Stimulated activated CD4-positive, alpha-beta T cell treated with anti-CD3 and anti-CD28 coated beads, Interleukin-12 subunit alpha, Interleukin-12 subunit beta, amount 100 ng/mL, for 4 hours (primary cell): Measurements from ENCODE around the gene ERN1.
"Not testable (repeated sequence)": the region's sequence is repeated elsewhere in the genome, so short reads cannot be mapped to it uniquely, and the experiment has no call there.

Experiments
- DNase-seq: peaks from one replicate; pipeline ENCODE4 v3.0.0-alpha.2; 2020

ERN1 gene

DNA sequence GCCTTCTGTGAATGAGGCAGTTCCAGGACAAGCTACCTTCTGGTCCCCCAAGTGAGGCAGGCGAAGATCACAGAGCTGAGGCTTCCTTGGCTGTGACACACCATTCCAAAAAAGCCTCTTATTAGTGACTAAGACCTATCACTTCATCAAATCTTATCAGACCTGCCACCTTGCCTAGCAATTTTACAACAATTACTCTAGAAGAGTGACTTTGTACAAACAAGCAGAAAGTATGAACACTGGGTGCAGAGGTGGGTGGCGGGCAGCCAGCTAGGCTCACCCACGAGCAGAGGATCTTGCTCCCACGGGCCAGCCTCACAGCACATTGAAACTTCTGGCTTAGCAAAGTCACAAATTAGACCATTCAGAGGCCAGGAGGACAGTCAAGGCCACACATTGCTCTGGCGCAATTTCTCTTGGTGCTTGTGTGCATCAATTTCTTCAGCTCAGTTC is 107.3 kb downstream of the ERN1 start:
- DNase-seq = no peak

DNA sequence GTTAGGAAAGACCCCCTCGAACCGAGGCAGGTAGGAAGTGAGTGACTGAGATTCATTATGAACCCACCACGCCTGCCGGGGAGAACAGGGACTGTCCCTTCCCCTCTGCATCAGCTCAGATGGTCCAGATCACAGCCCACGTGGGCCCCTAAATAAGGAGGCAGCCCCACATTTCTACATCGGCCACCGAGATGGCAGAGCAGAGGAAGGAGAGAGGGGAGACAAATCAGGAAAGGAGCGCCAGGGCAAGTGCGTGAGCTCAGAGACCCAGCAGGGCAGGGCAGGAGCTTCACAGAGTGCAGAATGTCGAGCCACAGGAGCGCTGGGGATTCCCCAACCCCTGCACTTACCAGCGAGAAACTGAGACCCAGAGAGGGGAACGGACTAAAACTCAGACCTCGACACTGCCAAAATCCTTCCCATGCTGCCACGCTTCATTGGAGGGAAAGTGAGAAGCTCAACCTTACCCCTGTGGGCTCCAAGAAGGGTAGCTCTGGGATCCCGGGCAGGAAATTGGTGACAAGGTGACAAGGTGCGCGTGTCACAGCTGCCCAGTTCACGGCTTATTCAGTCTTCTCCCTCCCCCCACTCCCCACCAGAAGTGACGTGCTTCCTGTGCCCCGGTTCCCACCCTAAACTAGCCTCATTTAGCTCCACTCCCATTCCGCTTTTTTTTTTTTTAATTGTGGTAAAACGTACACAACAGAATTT is 109.7 kb downstream of the ERN1 start, which contains the start of gene ICAM2:
TSS of gene ICAM2 (minus strand) at position 578 of the 711 bp plus-strand sequence. CDS start 13,942 bp downstream, outside the sequence.
- peak; percentile 70 for DNase-seq

DNA sequence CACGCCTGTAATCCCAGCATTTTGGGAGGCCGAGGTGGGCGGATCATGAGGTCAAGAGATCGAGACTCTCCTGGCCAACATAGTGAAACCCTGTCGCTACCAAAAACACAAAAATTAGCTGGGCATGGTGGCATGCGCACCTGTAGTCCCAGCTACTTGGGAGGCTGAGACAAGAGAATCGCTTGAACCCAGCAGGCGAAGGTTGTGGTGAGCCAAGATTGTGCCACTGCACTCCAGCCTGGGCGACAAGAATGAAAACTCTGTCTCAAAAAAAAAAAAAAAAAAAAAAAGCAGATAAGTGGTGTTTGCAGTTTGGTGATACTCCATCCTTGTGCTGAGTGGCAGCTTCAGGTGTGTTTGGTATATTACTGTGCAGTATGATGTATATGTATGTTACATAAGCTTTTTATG is 110.4 kb downstream of the ERN1 start:
- not testable (repeated sequence) for DNase-seq

DNA sequence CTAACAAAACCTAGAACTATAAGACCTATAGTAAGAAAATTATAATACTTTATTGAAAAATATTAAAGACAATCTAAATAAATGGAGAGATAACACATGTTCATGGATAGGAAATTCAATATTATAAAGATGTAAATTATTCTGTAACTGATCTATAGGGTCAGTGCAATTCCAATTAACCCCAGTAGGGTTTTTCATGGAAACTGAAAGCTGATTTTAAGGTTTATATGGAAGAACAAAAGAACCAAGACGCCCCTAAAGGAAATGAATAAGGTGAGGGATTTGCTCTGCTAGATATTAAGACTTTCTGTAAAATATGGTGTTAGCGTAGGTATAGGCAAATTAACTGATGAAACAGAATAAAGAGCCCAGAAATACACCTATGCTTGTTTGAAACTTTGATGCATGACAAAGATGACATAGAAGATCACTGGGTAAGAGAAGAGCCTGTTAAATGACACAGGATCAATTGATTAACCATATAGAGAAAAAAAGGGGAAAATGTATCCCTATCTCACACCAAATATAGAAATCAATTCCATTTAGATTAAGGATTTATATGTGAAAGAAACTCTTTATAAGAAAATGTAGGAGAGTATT is 112.5 kb downstream of the ERN1 start:
- no peak for DNase-seq

DNA sequence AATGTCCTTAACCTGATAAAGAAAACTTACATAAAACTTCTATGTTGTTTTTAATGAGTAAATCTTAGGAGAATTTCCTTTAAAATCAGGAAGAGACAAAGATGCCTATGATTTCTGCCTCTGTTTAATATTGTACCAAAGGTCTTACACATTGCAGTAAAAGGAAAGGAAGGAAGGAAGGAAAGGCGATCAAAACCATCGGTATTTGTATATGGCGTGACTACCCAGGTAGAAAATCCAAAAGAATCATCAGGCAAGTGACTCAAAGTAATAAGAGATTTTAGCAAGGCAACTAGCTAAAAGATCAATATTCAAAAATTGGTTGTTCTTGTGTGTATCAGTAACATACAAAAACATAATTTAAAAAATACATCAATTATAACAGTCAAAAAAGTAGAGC is 113.0 kb downstream of the ERN1 start:
- no peak for DNase-seq

DNA sequence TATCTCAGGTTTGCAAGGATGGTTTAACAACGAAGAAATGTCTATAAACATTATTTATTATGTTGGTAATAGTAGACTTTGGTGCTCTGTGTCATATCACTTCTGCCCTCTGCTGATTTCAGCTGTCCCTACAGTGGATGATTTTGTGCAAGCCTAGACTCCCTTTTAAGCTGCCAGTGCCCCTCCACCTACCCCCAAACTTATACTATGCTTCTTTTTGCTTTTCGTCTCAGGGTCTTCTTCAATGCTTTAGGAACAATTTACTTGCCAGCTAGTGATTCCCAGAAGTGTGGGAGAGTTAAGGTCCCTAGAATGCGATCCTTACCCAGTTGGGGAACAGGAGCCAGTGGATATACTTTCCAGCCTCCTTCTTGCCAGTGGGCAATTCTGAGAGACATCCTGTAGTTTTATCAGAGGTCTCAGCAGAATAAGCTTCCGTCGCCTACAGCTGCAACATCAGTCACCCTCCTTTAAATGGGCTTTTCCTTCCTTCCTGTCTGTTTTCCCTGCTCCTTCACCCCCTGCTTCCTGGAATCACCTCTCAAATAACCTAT is 113.6 kb downstream of the ERN1 start:
- no peak for DNase-seq

DNA sequence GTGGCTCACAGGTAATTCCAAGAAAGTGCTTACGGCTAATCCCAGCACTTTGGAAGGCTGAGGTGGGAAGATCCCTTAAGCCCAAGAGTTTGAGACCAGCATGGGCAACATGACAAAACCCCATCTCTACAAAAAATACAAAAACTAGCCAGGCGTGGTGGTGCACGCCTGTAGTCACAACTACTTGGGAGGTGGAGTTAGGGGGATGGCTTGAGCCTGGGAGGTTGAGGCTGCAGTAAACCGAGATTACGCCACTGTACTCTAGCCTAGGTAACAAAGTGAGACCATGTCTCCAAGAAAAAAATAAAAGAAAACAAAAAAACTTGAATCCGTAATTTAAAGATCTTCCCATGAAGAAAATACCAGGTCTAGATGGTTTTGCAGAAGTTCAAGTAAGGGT is 114.5 kb downstream of the ERN1 start:
- DNase-seq = no peak

DNA sequence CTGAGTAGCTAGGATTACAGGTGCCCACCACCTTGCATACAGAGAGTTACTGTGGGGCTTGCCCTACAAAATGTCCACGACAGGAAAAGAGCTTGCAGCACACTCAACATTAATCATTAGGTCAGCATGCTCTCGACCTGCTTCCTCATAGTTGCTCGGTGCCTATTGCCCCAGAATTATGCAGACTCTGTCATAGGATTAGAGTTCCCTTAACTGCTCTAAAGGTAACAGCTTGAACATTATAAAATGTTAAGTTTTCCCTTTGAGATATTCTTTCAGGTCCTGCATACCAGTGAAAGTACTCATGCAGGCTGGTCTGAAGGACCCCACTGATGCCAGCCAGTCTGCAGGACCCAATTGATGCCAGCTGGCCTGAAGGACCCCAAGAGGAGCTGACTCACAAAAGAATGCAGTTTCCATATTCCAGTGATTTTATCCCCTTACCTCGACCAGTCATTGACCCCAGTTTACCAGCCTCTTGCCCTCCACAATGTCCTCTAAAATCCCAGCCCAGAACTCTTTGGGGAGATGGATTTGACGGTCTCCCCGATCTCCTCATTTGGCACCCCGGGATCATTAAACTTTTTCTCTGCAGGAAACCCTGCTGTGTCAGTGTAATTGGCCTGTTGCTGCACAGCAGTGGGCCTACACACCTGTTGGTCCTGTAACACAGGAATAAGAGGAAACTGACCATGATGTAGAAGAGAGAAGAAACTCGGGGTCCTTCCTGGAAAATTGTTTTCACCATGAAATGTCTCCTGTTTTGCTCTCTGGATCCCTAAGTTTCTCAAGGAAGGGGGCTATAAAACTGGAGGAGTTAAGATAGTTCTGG is 120.2 kb downstream of the ERN1 start:
- no peak for DNase-seq

DNA sequence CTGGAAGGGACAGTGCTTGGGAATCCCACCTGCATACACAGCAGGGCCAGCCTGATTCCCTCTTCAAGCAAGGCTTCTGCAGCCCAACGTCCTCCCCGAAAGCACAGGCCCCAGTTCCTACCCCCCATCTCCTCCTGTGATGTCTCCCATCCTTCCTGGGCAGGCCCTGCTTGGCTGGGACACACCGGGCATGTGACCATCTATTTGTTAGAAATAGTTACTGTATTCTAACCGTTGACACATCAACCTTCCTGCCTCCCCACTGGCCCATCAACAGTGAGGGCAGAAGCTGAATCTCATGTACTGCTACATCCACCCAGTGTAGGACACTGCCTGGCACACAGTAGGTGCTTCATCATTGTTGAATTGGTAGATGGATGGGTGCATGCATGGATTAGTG is 121.1 kb downstream of the ERN1 start:
- DNase-seq = no peak

DNA sequence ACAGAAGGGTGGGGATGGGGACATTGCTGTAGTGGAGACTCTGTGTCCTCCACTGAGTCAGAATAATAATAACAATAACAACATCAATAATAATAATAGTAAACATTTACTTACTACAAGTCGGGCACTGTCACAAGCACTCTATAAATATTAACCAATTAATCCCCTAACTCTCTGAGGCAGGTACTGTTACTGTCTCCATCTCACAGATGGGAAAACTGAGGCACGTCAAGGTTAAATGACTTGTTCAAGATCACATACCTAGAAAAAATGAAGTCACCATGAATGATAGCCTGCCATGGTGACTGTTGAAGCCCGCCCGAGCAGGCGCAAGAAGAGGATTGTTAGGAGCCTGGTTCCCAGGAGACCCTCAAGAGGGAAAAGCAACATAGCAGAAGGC is 121.6 kb downstream of the ERN1 start:
- DNase-seq = no peak

DNA sequence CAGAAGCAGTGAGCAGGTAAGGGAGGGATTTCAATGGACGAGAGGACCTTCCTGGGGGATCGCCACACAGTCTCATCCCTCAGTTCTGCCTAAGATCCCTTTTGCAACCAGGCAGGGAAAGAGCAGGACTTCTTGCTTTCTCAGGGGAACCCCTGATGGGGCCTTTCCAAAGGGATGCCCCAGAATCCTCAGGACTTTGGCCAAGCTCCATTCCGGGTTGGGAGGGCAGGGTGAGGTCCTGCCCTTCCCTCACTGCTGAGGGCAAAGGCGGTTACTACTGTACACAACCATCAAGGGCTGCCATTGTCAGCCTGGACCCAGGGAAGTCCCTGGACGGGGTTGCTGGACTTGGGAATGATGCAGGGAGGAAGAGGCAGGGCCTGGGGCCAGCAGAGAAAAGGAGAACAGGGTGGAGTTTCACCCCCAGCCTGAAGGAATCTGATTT is 122.1 kb downstream of the ERN1 start:
- DNase-seq = no peak

DNA sequence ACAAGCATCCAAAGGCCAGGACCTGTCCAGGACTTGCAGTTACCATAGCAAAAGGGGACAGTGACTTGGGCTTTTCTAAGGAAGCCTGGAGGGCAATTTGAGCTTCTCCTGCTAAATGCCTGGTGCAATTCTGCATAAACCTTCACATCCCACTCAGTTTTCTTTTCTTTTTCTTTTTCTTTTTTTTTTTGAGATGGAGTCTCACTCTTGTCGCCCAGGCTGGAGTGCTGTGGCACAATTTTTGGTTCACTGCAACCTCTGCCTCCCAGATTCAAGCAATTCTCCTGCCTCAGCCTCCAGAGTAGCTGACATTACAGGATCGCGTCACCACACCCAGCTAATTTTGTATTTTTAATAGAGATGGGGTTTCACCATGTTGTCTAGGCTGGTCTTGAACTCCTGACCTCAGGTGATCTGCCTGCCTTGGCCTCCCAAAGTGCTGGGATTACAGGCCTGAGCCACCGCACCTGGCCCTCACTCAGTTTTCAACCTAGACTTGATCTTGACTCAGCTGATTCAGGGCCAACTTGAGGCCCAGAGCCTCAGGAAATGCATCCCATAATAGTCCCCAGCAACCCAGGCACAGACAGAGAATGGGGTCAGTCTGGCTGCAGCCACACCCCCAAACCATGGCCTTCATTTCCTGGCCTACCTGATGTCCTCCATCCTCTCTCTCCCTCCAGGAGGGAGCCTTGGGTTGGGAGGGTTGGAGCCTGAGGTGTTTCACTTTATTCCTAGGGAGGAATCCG is 122.7 kb downstream of the ERN1 start:
- DNase-seq = not testable (repeated sequence)

DNA sequence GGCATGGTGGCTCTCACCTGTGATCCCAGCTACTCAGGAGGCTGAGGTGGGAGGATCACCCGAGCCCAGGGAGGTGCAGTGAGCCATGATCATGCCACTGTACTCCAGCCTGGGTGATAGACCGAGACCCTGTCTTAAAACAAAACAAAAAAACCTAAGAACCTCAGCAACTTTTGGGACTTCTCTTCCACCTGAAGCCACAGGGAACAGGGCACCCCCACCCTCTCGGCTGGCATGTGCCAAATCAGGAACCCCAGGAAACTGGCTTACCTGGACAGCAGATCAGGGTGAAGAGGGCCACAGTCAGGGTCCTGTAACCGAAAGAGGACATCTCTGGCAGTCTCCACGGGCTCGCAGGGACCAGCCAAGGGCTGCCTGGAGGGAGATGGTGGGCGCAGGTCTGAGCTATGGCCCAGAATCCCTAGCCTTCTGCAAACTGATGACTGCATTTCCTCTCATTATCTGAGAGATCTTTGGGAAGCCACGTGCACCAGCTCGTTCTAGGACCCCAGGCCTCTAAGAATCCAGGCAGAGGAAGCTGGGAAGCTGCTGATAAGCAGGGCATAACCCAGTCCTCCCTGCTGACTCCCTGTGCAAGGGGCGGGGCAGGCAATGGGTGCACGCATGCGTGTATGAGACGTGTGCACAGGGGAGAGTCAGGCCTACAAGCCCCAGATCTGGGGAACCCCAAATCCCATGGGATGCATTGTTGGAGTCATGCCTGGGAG is 123.4 kb downstream of the ERN1 start:
- no peak for DNase-seq

DNA sequence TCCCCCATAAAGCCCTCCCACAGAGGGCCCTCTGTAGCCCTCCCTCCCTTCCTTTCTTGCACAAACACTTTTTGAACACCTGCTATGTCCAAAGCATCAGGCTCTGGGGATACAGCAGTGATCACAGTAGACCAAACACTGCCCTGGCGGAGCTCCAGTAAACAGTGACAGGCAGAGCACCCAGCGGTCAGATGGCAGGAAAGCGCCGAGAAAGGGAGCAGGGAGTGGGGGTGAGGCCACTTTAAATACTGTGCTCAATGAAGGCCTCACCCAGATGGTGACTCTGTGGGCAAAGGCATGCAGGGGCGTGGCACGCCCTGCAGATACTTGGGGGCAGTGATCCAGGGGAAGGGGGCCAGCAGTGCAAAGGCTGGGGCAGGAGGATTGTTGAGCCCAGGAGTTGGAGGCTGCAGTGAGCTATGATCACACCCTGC is 124.2 kb downstream of the ERN1 start:
- DNase-seq = no peak

DNA sequence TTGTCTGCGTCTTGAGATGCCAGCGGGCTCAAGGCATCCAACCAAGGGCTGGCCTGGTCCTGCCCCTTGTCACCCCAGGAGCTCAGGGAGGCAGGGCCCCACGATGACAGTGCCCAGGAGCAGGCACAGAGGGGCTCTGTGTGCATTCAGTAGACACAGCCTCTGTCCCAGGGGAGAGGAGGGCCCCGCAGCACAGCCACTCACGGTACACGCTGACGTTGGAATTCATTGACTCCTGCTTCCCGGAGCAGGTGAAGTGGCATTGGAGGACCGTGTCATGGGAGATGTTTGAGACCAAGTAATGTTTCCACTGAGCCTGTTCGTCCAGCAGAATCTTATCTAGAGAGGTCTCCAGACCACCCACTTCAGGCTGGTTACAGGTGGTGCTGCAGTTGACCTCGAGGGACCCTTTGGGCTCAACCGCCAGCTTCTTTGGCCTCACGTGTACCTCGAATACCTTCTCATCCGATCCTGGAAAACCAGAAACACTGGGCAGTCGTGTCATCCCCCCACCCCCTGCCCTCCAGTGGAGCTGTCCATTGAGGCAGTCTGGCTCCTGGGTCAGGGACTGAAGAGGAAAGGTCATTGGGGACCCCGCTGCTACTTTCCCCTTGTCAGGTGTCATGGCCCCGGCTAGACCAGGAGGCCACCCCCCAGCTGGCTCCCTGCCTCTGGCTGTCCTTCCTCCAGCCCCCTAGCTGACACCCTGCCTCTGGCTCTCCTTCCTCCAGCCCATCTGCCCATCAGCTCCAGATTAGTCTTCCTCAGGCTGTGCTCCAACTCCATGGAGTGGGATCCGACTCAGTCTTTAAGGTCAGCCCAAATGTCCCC is 124.8 kb downstream of the ERN1 start:
- no peak for DNase-seq

DNA sequence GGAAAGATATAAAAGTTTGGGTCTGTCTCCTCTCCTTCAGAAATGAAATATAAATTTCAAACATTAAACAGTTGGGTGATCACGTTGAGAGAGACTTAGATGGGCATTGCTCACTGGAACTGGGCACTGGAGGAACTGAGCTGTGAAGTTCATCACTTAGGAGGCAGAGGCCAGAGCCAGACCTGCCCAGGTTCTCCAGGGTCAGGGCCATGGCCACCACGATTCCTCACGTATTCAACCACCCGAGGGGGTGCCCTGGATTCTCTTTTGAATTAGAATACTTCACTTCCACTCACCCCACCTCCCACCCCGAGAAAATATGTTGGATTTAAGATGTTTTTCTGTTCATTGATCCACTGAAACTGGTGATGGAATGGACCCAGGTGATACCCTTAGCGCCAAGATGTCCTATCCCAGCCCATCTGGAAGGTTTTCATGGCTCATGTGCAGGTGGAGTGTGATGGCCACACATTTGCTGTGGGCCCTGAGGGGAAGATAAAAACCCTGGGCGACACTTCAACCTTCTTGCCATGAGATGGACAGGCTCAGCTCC is 125.7 kb downstream of the ERN1 start:
- no peak for DNase-seq

DNA sequence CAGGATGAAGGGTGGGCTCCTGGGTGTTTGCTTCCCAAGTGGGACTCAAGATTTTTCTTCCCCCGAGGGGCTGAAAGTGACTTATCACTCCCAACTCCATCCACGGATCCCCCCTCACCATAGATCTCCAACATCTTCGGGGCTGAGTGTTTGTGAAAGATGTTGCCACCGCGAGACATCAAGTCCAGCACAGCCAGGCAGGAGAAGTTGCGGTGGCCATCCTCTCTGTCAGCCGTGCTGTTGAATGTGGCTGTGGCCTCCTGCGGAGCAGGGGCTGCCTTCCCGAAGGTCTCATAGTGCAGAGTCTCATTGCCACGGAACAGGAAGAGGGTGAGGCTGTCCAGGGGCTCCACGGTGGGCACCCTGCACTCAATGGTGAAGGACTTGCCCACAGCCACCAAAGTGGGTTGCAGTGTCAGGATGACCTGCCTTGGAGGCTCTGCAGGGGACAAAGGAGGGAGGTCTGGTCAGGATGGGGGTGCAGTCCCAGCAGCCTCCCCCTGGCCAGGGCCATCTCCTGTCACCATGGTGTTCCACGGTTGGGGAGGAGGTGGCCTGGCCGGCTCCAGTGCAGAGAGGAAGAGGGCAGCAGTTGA is 126.3 kb downstream of the ERN1 start:
- DNase-seq = no peak

DNA sequence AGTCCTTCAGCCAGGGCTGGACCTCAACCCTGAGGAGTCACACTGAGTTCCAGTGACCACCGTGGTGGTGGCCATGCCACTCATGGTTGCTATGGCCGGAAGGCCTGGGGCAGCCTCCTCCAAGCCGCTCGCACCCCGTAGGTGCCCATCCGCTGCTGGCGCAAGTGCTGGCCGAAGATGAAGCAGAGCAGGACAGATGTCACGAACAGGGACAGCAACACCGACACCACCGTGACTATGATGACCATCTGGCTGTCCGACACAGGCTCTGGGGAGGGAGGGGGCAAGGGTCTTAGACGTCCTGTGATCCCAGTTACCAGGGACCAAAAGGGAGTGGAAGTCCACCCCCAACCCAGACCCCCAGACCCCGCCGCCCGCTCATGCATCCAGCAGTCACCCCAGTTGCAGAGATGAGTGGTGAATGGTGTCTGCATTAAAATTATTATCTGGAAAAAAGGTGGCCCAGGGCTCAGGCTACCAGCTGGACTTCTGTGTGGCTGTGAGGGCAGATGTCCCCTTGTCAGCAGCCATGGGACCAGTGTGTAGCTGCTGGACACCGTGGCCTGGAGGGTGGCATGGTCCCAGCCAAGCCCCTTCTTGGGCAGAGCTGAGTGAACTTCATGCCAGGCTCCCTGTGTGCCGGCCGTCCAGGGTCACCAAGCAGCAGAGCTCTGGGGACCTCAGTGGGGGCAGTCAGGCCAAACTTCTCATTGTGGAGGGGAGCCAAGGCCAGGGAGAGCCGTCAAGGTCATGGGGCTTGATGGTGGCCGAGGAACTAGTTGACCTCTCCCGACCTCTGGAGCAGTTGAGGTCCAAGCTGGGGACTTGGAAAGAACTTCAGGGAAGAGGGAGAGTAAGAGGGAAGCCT is 127.1 kb downstream of the ERN1 start:
- DNase-seq = no peak
